GM19452 (cell line): ENCODE data around the gene CFC1B.
"Not testable (repeated sequence)": the region's sequence is repeated elsewhere in the genome, so short reads cannot be mapped to it uniquely, and the experiment has no call there.

Experiments
- ATAC-seq: cut with Tn5 transposase; IDR thresholded peaks from one replicate; pipeline ENCODE4 v1.9.1; 2021; ENCODE audit not compliant: unreplicated experiment

The CFC1B gene

GRCh38 chr2:130556441-130556840 is 35.4 kb downstream of the CFC1B start:
- ATAC-seq = not testable (repeated sequence)

DNA sequence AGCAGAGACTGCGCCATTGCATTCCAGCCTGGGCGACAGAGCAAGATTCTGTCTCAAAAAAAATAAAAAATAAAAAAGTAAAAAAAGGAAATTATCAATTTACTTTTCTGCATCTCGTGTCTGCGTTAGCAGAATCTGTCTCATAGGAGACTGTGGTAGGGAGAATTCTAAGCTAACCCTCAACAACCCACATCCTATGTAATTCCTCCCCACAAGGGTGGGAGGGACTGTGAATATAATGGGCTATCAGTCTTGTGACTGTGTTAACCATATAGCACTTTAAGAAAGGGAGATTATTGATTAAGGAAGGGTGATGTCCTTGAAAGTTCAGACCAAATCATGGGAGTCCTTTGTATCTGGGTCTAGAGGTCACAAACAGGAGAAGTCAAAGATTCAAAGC is 45.1 kb downstream of the CFC1B start:
- ATAC-seq = not testable (repeated sequence)

DNA sequence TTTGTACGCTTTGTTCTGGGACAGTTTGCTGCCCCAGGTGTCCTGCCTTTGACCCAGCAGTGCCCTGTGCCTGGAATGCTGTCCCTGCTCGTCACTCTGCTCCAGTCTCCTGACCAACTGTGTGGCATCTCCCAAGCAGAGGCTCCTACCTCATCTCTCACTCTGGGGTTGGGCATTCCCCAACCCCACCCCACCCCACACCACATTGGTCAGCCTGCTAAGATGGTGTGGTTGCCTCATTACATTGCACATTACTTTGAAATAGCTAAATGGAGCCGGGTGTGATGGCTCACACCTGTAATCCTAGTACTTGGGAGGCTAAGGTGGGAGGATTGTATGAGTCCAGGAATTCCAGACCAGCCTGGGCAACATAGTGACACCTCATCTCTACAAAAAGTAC is 50.9 kb downstream of the CFC1B start:
- ATAC-seq = not testable (repeated sequence)

GRCh38 chr2:130574230-130574629 is 53.2 kb downstream of the CFC1B start:
- ATAC-seq = not testable (repeated sequence)

- not testable (repeated sequence) for ATAC-seq
Observed at GRCh38 chr2:130576209-130576784, 55.3 kb downstream of the CFC1B start.

DNA sequence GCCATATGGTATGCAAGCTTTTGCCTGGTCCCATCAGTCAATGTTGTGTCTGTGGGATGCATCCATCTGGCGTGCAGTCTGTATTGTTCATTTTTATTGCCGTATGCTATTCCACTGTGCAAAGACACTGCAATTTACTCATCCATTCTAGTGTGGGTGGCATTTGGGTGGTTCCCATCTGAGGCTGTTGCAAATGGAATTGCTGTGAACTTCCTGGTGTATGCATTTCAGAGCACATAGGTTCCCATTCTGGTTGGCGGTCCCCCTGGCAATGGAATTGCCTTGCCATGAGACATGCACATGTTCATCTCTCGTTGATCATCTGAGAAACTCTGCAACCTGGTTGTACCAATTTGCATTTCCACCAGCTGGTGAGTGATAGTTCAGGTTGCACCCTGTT is 56.5 kb downstream of the CFC1B start:
- ATAC-seq = not testable (repeated sequence)
